Tibial nerve (tissue), 4 donors: ENCODE measurements around the gene NRBF2.

Experiments
- CTCF ChIP-seq, 5 experiments: fragments of 200-600 bp in 3 of 5; fragments of 450-650 bp in 2 of 5; sonication (generic) in 3 of 5; IDR thresholded peaks; one replicate each; pipeline ENCODE4 v1.5.1; 2016 to 2019; ENCODE audit warnings: antibody characterized with exemption in 5 of 5, mild to moderate bottlenecking in 3 of 5, moderate library complexity in 2 of 5
- EP300 ChIP-seq, 2 donors: sonication (generic); formaldehyde crosslinking; IDR thresholded peaks; one replicate each; pipeline ENCODE4 v1.6.1; 2017; ENCODE audit warnings: antibody characterized with exemption in 2 of 2, mild to moderate bottlenecking in 1 of 2
- POLR2A ChIP-seq, 2 donors: fragments of 450-650 bp; IDR thresholded peaks; one replicate each; pipeline ENCODE4 v1.6.1; 2017; ENCODE audit warnings: antibody characterized with exemption in 2 of 2, mild to moderate bottlenecking in 2 of 2, moderate library complexity in 2 of 2

- no peak for TF ChIP-seq CTCF (IDR thresholded peaks at IDR 0.05)
- TF ChIP-seq POLR2A (IDR thresholded peaks at IDR 0.05) = no peak
- TF ChIP-seq EP300 (IDR thresholded peaks at IDR 0.05) = no peak
Observed at GRCh38 chr10:63168821-63169462, 35.8 kb downstream of the NRBF2 start.
